ENCODE data around the gene EXOC3.
"Not testable (repeated sequence)": the region's sequence is repeated elsewhere in the genome, so short reads cannot be mapped to it uniquely, and the experiment has no call there.

Gene EXOC3

DNA sequence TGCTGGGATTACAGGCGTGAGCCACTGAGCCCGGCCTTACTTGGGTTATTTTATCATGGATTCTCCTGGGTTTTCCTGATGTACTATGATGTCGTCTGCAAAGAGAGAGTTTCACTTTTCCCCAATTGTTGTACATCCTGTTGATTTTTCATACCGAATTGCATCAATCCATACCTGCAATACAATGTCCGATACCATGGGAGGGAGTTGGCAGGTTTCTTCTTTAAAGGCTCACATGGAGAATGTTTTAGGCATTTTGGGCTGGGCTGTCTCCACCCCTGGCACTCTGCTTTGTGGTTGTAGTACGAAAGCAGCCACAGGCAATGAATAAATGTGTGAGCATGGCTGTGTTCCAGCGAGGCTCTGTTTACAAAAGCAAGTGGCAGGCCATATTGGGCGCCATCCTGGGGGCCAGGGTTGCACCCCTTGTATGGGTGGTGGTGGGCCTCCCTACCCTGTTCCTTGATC, 35.1 kb upstream of the EXOC3 start:
- no peak for DNase-seq

DNA sequence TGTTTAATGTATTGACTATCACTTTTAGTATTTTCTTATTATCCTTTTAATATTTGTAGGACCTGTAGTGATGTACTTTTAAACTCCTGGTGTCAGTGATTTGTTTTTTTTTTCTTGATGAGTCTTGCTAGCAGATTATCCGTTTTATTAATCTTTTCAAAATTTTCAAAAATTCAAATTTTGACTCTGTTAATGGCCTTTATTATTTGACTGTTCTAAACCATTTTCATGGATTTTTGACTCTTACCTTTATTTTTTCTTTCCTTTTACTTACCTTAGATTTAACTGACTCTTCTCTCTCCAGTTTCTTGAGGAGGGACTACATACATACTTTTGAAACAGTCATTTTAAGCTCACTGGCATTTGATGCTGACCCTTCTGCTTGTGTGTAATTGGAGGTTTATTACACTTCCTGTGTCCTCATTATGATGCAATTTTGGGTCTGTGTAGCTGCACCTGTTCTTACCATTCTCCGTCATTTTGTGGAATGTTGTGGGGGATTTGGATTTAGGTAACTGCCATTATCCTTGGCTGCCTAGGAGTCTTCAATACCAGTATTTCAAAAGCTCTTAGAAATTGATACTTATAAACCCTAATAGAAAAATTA, 32.0 kb upstream of the EXOC3 start:
- peak; percentile 82 for DNase-seq

DNA sequence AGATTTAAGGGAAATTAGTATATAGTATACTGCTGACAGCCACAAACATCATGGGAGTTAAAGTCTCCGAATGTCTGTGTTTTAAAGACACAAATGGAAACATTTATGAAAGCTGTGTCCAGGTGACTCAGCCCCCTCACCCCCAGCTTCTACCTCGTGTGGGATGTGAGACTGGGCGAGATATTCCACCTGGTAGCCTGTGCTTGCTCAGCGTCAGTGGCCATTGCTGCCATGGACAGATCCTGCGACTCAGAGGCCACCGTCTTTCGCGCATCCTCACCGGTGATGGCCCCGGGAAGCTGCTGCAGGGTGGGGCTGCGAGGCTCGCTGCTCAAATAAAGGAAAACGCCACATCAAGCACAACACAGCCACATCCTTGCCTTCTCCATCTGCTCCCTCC, 31.2 kb upstream of the EXOC3 start:
- DNase-seq: peak; percentile 83

DNA sequence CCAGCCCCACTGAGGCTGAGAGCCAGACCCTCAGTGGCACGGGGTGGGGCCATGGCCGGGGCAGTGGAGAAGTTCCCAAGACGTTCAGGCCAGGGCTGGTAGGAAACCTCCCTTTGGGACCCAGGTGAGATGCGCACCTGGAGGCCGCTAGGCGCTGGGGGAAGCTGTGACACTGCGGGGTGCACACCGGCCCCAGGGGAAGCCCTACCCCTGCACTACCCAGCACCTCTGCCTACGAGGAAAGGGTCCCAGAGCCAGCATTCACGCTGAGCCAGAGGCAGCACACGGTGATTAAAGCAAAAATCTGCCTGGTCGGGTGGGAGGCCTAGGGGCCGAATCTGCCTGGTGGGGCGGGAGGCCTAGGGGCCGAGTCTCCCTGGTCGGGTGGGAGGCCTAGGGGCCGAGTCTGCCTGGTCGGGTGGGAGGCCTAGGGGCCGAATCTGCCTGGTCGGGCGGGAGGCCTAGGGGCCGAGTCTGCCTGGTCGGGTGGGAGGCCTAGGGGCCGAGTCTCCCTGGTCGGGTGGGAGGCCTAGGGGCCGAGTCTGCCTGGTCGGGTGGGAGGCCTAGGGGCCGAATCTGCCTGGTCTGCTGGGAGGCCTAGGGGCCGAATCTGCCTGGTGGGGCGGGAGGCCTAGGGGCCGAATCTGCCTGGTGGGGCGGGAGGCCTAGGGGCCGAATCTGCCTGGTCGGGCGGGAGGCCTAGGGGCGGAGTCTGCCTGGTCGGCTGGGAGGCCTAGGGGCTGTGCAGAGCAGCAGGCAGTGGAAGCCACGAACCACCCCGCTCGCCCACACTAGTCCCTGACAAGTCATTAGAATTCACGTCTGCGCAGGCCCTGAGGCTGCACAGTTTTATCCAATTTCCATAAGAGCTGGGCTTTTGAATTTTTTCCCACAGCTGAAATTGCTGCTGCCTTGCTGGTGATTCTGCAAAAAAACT, 27.7 kb upstream of the EXOC3 start:
- DNase-seq: not testable (repeated sequence)

DNA sequence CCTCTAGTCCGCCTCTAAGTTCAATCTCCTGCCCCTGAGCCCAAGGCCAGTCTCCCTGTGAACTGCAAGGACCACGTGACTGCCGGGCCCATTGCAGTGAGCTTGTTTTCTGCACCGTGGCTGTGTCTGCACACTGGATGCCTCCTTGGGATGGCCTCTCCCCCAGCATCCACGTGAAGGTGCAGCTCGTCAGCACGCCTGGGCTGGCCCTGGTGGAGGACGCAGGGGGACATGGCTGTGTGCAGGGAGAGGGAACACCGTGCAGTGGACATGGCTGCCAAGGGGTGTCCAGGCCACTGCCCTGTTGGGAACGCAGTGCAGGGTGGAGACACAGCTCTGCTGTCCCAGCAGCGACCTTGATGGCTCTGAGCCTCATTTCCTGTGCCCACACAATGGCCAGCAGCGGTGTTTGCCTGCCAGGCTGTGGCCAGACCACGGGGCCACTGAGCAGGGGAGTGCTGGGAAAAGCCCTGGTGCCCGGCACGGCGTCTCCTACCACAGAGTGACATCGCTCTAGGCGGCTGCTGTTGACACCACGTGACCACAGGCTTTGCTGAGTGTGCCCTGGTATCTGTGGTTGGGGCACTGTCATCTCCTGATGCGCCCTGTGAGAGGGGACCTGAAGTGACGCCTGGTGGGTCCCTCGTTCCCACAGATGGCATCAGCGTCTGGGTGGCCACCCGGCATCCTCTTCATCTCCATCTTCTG, 26.9 kb upstream of the EXOC3 start:
- DNase-seq: no peak

DNA sequence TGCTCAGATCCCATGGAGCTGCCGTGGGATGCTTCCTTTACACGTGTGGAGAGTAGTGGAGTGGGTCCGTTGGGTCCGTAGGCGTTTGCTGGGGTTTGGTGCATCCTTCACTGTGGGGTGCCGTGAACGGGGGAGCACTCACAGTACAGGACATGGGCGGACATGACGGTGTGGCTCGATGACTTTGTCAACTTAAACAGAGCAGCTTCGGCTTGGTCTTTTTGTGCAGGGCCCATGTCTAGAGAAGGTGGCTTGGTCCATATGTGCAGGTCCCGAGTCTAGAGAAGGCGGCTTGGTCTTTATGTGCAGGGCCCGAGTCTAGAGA, 26.4 kb upstream of the EXOC3 start:
- DNase-seq: no peak

DNA sequence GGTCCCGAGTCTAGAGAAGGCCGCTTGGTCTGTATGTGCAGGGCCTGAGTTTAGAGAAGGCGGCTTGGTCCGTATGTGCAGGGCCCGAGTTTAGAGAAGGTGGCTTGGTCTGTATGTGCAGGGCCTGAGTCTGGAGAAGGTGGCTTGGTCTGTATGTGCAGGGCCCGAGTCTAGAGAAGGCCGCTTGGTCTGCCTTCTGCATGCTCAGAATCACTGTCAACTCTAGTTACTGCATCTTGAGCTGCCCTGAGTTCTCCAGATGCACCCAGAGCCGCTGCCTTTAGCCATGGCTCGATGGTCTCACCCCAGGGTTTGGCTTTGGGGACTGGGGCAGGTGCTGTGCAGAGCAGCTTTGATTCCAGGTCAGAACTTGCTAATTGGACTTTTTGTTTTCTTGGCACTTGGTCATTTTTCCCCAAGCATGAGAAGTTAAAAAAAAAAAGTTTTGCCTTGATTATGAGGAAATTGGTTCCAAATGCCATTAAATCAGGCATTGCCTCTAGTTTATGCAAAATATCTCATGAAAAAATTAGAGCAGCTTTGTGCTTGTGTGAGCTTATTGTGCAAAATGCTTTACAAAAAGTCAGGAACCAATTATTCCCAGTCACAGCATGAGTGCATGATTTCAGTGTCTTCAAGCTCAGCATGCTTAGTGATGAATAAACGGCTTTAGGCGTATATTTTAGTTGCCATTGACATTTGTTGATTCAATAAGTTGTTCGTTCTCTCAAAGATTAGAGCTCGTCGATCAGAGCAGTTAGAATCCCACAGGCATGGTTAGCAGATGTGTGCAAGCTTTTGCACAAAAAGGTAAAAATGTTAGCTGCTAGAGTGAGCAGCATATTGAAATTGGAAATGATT, 25.4 kb upstream of the EXOC3 start:
- DNase-seq: peak; percentile 86

DNA sequence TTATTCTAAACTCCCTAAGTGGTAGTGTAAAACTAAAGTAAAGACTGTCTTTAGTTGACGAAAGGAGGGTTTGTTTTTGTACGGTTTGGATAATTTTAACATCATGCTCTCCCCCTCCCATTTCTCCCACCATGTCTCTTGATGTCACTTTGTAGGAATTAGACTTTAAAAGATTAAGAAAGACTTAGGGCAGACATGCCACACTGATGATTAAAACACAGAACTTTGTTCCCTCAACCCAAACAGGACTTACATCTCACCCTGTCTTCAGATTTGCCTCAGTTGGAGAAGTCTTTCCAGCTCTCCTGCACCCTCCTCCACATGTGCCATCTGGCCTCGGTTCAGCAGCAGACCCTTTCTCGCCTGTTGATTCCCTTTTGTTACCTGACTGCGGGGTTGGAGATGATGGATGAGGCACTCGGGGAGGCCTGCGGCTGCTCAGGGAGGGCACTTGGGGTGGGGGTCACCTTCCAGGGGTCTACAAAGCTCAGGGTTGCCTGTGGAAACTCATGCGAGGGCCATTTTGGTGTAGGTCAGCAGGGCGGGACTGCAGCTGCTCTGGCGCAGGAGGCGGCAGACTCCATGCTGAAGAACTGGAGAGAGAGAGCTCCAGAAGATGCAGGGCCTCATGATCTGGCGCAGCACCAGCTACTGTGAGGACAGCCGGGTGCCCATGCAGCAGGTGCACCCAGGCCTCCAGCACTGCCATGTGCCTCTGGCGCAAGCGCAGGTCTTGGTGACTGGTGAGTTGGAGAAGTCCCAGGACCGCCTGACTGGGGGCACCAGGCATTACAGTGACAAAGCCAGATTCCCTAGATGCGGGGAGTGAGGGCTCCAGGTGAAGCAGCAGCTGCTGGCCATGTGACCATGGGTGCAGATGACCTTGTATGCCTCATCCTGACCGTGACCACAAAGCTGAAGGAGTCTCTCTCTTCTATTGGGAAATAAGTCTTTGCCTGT, 24.5 kb upstream of the EXOC3 start:
- DNase-seq: peak; percentile 85

DNA sequence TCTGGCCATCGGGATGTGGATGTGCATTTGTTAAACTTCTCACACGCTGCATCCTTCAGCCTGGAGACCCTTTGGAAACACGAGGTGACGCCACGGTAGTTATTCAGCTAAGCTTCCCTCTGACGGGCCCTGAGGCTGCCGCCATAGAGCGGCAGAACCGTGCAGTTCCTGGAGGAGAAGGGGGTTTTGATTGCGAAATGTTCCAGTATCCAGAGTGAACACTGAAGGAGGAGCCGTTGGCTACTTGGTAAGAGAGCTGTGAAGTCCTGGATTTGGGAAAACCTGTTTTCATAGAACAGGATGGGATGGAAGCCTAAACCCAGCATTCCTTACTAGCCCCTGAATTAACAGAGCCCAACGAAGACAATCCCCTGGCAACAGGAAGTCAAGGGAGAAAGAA, 23.0 kb upstream of the EXOC3 start:
- DNase-seq: no peak

DNA sequence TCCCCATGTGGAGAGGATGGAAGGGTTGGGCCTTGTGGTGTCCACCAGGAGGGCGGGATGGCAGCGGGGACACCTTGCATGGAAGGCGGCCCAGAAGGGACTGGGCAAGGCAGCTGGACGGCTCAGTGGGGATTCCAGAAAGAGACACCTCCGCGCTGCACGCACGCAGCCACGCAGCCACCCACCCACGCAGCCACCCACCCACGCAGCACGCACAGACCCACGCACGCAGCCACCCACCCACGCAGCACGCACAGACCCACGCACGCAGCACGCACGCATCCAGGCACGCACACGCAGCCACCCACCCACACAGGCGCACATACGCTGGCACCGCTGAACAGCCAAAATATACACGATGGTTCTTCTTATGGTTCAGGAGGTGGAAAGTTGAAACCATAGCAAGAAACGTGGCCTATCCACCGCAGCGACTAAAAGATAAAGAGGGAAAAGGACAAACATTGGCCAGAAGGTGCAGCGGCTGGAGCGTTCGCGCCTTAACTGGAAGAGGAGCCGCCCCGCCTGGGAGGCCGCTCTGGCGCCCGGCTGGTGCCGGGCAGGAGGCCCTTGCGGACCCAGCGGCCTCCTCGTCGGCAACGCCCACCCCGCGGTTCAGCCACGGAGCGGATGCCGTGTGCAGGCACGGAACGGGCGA, 22.2 kb upstream of the EXOC3 start:
- DNase-seq: no peak

DNA sequence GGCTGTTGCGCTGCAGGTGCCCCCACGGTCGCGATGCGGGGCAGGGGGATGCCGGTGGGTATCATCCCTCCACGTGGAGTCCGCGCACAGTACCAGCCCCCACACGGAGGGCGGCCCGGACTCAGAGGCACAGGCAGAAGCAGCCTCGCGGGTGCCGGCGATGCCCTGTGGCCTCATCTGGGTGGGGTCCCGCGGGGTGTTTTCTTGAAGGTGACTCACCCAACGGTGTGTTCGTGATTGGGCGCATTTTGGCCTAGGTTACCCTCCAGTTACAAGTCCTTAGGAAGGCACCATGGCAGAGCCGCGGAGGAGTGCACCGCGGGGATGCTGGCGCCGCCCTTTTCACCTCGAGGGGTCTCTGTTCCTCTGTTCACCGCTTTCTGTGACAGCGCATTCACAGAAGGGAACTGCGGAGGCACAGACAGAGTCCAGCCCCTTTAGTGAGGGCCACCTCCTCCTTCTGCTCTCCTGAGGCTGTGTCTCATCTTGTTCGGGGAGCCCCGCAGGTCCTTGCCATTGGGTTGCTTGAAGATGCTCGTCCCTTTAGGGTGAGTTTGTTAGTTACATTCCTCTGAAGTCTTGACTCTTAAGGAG, 21.6 kb upstream of the EXOC3 start:
- no peak for DNase-seq

DNA sequence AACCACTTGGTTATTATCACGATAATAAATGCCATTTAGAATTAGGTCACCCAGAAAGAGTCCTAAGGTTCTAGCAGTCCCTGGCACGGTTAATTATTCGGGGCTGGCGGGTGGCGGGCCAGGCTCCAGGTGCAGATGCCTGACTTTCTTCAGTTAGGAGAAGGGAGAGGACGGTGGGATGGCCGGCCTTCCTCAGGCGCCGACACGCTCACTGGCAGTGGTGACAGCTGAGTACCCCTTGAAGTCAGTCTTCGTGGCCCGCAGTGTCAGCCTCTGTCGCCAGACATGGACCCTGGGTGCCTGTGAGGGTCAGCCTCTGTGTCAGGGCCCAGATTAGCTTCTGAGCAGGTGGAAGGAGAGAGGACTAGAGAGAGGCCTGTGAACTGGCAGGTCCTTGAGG, 21.1 kb upstream of the EXOC3 start:
- no peak for DNase-seq

DNA sequence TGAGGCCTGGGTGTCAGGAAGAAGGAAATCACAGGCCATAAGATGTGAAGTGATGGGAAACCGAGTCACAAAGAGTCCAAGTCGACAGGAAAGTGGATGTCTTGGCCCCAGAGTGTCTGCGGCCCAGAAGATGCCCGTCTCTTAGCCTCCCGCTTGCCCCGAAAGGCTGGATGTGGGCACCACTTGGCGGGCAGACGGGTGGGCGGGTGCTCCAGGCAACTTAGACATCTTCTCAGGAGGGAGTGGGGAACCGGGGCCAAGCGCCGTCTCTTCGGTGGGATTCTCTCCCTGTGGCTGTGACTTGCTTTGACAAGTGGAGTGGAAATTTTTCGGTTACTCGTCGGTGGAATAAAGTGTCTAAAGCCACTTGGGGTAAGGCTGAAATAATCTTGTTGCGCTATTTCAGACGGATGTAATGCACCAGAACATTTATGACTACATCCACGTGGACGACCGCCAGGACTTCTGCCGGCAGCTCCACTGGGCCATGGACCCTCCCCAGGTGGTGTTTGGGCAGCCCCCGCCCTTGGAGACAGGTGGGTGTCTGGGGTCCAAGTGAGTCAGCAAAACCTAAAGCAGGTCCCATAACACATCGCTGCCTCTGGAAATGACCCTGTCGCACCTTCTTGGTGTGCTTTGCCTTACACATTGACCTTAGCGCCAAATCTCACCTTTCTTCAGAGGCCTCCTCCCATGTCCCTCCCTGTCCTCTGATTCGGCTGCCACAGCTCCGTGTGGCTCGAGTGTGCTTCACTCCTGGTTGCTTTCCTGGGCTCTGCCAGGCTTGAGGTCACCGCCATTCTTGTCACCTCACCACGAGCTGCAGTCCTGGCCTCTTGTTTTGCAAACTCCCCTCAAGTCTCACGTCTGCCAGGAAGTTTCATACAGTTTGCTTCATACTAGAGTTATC, 20.4 kb upstream of the EXOC3 start:
- no peak for DNase-seq

DNA sequence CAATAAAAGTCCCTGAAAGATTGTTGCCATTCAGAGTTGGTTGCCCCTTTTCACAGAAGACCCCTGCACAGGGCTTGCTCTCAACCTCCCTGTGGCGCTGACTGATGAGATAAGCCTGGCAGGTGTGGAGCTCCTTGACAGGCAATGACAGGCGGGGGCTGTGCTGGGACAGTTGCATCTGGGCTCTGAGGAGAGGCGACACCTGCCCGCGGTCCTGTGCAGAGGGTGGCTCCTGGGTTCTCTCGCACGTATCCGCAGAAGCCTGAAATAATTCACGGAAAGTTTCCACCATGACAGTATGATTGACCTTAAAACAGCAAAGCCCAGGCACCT, 19.8 kb upstream of the EXOC3 start:
- DNase-seq: no peak

DNA sequence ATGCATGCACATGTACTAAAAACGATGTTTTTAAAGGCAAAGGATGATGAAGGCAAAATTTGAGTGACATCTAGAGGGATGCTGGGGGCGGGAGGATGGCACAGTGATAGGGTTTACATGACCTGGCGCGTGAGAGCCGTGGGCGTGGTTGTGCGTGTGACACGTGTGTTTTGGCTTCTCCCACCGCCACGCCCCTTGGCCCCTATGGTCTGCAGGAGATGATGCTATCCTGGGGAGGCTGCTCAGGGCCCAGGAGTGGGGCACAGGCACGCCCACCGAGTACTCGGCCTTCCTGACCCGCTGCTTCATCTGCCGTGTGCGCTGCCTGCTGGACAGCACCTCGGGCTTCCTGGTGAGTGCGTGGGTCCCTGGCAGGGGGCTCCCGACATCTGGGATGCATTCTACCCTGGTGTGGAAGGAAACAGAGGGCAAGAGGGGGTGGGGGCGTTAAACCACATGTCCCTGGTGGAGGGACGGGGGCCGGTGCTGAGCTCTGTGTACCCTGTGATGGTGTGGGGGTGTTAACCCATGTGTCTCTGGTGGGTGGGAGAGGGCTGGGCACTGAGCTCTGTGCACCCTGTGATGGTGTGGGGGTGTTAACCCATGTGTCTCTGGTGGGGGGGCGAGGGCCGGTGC, 19.2 kb upstream of the EXOC3 start:
- no peak for DNase-seq

DNA sequence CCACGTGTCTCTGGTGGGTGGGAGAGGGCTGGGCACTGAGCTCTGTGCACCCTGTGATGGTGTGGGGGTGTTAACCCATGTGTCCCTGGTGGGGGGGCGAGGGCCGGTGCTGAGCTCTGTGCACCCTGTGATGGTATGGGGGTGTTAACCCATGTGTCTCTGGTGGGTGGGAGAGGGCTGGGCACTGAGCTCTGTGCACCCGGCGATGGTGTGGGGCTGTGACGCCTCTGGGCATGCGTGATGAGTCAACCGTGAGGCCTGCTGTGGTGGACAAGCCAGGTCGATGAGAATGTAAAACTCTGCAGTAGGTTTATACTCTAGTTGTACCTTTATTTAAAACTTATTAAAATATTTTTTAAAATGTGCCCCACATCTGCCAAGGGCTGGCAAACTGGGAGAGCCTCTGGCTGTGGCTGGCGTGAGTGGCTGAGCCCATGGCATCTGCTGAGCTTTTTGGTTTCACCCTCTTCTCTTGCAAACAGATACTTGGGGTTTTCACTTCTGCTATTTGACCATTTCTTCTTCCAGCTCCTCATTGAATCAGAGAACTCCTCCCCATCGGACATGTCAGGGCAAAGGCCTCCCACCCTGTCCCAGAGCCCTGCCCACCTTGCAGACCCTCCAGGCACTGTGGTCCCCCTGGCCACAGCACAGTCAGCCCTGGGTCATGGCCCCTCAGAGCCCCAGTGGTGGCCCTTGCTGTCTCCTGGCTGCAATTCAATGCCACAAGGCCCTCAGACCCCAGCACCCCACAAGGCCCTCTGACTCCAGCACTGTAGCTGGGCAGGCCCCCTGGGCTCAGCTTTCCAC, 18.5 kb upstream of the EXOC3 start:
- DNase-seq: no peak

DNA sequence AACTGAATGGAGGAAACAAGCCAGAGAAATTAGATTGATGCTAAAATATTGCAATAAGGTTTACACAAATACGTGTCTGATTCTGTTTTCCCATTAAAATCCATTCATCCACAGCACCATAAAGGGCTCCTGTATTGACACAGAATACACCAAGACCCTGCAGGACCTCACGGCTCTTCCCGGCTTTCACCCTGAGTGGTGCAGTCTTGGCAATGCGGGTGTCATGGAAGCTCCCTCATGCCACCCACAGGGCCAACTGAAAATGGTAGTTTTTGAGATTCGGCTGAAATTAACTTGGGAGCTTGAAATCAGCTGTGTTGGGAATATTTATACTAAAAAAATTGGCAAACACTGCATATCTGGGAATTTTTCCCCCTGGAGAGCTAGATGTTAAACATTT, 17.3 kb upstream of the EXOC3 start:
- DNase-seq: peak; percentile 85

DNA sequence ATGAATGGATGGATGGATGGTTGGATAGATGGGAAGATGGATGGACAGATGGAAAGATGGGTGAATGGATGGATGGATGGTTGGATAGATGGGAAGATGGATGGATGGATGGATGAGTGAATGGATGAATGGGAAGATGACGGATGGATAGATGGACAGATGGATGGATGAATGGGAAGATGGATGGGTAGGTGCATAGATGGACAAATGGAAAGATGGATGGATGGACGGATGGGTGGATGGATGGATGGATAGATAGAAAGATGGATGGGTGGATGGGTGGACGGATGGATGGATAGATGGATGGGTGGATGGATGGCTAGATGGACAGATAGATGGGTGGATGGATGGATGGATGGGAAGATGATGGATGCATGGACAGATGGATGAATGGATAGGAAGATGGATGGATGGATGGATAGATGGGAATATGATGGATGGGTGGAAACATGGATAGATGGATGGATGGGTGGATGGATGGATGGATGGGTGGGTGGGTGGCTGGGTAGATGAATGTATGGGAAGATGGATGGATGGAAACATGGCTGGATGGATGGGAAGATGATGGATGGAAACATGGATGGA, 16.5 kb upstream of the EXOC3 start:
- no peak for DNase-seq

Data from NCI-H146 (cell line).